Renal cortex interstitium (tissue), 11 donors: ENCODE results near the gene MKS1. TPM values are rescaled to one million over a fixed set of nuclear protein-coding genes. Genes with fewer than 3 reads are reported as not detected.
A peak's percentile ranks its signal among the peaks of the same experiment; 100 is the strongest.

ENCODE experiments used
- DNase-seq, 11 donors: peaks; one replicate each; pipeline ENCODE4 v3.0.0-alpha.2; 2013; ENCODE audit warnings: low read depth in 9 of 11, low spot score in 4 of 11; ENCODE audit errors: extremely low read depth in 1 of 11
- polyA plus RNA-seq, 3 donors: library from polyadenylated mRNA; unstranded; fragments of 120-200 nt; gene quantifications; one replicate each; pipeline ENCODE4 v1.2.1, GENCODE V29; 2013; ENCODE audit not compliant: insufficient read length in 3 of 3

MKS1 gene
- polyA plus RNA-seq, 3 donors: 41.3 to 53.8 (median 43.0) TPM

GRCh38 chr17:58219789-58220183, 731 bp upstream of the MKS1 start:
- DNase-seq: no peak

GRCh38 chr17:58217766-58218165, 1.3 kb downstream of the MKS1 start:
- DNase-seq: no peak

GRCh38 chr17:58215685-58216084, 3.4 kb downstream of the MKS1 start:
- DNase-seq: no peak

DNA sequence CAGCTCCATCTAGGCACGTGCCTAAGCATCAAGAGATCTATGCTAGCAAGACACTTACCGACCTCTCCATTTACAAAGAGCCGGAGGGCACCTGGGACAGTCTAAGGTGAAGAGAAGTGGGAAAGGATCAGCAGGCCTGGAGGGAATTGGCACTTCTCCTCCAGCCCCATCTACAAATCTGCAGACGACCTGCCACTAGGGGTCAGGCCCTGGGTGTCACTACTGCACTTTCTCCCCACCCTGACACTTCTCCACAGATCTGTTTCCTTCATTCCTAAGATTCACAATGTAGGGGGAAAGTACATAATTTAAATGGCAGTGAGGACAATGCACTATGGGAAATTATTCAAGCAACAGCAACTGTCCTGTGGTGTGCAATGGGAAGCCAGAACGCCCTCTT, 8.1 kb downstream of the MKS1 start:
- DNase-seq: no peak

DNA sequence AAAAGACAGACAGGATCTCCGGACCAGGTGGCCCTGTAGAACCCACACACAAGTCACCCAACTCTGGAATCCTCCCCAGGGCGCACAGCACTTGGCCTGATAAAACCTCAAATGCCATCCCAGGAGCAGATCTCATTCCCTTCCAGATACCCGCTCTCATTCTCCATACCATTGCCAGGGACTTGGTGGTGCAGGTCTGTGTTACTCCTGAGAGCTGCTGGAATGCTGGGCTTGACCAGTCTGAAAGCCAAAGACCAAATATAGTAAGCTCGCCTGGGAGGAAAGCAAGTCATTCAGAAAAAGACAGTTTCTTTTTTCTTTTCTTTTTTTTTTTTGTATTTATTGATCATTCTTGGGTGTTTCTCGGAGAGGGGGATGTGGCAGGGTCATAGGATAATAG, 10.7 kb downstream of the MKS1 start:
- DNase-seq: no peak

GRCh38 chr17:58207451-58207850, 11.6 kb downstream of the MKS1 start:
- no peak for DNase-seq

DNA sequence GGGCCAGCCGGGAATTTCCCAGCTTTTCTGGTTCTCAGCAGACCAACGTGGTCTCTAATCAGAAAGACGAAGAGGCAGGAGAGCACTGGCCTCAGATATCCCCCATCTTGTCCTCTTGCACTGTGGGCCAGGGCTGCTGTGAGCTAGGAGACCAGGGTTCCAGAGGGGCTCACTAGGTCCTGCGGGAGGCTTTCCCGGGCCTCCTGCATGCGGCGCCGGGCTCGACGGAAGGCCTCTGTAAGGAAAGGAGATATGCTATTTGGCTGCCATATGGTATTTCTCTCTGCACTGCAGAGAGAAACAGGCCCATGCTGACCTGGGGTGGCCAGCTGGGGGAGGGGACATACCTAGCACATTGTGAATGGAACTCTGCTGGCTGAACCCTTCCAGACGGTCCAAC, 13.1 kb downstream of the MKS1 start:
- no peak for DNase-seq

GRCh38 chr17:58204796-58205195, 14.3 kb downstream of the MKS1 start:
- DNase-seq: no peak

GRCh38 chr17:58202859-58203258, 16.2 kb downstream of the MKS1 start:
- DNase-seq: no peak

- peak in 3 of 11 donors; percentile 10 to 19 (median 15) for DNase-seq
Observed at GRCh38 chr17:58200024-58200633, 18.9 kb downstream of the MKS1 start.

DNA sequence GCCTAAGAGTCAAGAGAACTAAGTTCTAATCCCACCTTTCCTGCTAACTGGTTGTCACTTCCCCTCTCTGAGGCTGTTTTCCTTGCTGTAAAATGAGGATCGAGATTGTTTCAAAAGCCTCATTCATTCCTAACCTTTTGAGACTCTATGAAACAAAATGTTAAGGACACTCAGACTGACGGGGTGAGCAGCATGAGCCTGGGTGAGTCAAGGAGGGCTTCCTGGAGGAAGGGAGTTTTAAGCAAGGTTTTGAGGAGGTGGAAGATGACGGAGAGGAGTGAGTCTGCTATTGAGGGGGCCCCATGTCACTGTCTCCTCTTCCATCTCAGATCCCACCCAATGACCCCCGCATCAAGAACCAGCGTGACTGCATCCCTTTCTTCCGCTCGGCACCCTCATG, 22.4 kb downstream of the MKS1 start:
- no peak for DNase-seq

- no peak for DNase-seq
Observed at GRCh38 chr17:58195518-58196123, 23.4 kb downstream of the MKS1 start.

DNA sequence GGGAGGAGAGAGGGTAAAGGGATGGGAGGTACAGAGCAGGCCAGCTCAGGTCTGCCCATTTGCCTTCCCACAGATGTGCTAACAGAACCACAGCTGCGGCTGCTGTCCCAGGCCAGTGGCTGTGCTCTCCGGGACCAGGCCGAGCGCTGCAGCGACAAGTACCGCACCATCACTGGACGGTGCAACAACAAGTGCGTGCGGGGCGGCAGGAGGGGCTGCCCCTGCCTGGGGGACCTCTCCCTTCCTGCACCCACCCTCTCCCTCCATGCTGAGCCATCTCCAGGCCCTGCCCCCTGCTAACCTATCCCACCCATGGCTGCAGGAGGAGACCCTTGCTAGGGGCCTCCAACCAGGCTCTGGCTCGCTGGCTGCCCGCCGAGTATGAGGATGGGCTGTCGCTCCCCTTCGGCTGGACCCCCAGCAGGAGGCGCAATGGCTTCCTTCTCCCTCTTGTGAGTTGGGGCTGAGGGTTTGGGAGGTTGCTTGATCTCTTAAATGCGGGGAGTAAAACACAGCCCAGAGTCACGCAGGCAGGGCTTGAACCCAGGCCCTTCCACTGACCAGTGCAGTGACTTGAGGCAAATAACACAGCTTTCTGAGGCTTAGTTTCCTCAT, 25.3 kb downstream of the MKS1 start:
- DNase-seq: no peak

GRCh38 chr17:58192612-58193011, 26.4 kb downstream of the MKS1 start, which contains the start of gene EPX:
Gene EPX, plus strand, starts transcription at chr17:58192726. Its CDS starts 121 bp downstream, at chr17:58192847.
- DNase-seq: no peak

GRCh38 chr17:58191241-58191896, 27.7 kb downstream of the MKS1 start:
- no peak for DNase-seq

DNA sequence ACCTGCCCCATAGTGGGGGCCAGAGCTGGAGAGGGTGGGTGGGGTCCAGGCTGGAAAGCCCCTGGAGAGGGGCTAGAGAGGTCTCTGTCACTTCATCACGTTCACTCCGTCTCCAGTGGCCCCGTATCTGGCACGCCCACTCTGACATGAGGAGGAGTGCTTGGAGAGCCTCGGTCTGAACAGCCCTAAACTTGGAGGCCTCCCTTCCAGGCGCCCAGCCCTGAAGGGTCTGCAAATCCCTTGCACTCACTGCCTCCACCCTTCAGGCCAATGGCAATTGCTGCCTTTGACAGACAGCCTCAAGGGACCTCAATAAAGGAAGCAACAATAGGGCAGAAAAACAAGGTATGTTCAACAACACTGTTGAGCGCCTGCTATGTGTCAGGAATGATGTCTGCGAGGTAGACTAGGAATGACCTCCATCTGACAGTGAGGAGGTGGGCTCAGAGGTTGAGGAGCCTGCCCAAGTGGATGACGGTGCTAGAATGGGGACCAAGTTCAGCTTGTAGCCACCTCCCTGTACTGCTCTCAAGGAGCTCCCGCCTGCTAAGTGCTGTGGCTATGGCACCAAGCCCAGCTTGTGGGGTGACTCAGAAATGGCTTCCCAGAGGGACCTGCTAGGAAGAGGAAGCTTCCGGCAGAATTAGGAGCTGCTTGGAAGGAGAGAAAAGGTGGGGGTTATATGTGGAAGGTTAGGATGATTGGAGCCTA, 29.5 kb downstream of the MKS1 start:
- no peak for DNase-seq

GRCh38 chr17:58187675-58188074, 31.4 kb downstream of the MKS1 start:
- DNase-seq: no peak

DNA sequence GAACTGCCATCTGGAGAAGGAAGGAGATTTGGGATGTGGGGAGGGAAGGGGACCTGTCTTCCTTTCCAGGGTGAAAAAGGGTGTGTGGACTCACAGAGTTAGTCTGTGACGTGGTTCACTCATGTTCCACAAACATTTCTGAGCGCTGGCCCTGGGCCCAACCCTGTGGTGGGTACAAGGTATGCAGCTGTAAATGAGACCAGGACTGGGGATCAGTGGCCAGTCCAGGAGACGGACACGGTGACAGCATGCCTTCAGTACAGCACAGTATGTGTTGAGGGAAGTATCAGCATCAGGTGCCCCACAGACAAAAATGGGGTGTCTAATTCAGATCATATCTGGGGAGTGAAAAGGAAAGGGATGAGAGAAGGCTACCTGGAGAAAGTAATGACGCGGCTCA, 32.0 kb downstream of the MKS1 start:
- no peak for DNase-seq

- DNase-seq: no peak
Observed at GRCh38 chr17:58186591-58186990, 32.5 kb downstream of the MKS1 start.
